Measurements from ENCODE around the gene KCNH2.

DNA sequence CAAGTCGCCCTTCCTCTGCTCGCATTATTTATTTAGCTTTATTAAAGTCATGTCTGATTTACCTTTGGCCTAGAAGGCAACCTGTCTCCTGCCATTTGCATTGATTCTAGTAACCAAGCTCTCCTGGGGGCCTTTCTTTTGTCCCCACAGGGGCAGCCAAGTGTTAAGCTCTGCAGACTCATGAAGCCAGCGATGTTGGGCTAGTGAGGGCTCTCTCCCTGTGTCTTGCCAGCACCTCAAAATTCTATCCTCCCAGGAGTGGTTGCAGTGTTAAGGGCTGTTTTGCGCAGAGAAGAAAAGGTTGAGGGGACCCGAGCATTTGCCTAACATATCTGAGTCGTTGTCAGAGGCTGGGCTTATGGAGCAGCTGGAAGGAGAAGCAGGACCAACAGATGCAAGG lies 63.9 kb downstream of the KCNH2 start:
- no peak for TF ChIP-seq TCF7L2 (IDR thresholded peaks at IDR 0.05; ENCODE audit: low read depth, low read length)
- TF ChIP-seq SIN3A (IDR thresholded peaks at IDR 0.05; ENCODE audit: borderline replicate concordance, insufficient read depth, low read depth, low read length) = no peak
- TF ChIP-seq, protein P1, sequence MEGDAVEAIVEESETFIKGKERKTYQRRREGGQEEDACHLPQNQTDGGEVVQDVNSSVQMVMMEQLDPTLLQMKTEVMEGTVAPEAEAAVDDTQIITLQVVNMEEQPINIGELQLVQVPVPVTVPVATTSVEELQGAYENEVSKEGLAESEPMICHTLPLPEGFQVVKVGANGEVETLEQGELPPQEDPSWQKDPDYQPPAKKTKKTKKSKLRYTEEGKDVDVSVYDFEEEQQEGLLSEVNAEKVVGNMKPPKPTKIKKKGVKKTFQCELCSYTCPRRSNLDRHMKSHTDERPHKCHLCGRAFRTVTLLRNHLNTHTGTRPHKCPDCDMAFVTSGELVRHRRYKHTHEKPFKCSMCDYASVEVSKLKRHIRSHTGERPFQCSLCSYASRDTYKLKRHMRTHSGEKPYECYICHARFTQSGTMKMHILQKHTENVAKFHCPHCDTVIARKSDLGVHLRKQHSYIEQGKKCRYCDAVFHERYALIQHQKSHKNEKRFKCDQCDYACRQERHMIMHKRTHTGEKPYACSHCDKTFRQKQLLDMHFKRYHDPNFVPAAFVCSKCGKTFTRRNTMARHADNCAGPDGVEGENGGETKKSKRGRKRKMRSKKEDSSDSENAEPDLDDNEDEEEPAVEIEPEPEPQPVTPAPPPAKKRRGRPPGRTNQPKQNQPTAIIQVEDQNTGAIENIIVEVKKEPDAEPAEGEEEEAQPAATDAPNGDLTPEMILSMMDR (IDR thresholded peaks at IDR 0.05) = no peak
